Right hindlimb (tissue), 1 donor: ENCODE results near the gene ERF.
A peak's percentile ranks its signal among the peaks of the same experiment; 100 is the strongest.

Experiments used
- DNase-seq: peaks from one replicate; pipeline ENCODE4 v3.0.0-alpha.2; 2018

The ERF gene

DNA sequence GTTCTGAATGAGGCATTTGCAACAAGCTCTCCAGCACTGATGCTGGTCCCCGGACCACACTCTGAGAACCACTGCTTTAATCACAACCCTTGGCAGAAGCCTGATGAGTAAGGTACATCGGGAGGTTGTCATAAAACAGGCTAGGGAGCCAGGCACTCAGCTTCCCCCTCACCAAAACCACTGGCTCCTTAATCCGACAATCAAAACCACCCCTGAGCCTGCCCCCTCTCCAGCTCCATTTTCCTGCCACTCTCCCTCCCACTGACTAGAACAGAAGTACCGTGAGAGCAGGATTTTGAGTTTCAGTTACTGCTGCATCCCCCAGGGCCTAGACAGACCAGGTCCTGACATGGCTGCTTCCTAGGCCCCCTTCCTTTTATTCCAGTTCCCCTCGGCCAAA, 19.7 kb downstream of the ERF start:
- no peak for DNase-seq

DNA sequence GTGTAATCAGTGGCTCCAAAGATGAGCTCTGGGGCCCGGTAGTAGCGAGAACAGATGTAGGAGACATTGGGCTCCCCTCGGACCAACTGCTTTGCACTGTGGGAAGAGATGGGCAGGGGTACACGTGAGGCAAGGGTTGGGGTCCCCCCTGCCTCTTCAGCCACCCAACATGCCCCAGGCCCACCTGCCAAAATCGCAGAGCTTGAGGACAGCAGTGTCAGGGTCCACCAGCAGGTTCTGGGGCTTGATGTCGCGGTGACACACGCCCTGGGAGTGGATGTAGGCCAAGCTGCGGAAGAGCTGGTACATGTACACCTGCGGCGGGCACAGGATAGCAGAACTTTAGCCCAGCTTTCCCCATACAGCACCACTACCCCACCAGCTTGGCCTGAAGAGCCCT, 20.6 kb downstream of the ERF start:
- no peak for DNase-seq

DNA sequence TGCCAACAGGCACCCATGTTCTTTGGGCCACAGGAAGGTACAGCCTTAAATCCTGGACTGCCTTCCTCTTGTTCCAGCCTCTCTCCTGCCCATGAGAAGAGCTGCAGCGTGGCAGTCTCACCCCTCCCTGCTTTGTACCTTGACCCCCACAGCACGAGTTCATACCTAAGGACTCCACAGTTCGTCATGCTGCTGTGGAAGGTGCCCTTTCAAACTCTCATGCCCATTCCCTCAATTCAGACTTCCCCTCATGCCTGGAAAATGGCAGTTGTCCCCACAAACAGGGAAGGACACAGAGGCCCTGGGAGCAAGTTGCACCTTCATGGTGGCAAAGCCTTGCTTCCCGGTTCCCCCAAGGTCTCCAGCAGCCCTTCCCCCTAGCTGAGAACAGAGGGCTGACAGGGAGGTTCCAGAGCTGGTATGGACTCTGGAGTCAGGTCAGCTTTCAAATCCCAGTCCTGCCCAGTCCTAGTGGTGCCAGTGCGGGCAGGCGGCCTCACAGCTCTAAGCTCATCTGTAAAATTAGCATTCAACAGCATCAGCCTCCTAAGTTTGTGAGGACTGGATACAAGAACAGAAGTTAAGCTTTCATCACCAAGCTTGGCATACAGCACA, 21.1 kb downstream of the ERF start:
- no peak for DNase-seq

GRCh38 chr19:42233106-42233505, 21.8 kb downstream of the ERF start:
- DNase-seq = no peak

DNA sequence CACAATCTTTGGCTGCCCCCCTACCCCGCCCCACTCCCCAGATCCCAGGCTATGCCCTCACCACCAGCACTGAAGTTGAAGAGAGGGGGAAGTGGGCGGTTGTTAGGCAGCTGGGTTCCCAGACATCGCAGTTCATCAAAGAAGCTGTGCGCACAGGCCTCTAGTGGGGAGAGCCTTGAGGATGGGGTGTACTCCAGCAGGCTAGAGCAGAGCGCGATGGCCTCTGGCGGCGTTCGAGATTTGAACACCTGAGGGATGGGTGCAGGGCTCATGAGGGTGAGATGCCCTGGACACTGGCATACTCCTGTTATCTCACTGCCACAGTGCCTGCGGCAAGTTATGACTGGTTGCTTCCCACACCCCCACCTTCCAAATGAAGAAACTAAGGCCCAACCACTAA, 22.5 kb downstream of the ERF start:
- DNase-seq = no peak

GRCh38 chr19:42230571-42230970, 24.4 kb downstream of the ERF start:
- no peak for DNase-seq

GRCh38 chr19:42229855-42230351, 25.0 kb downstream of the ERF start:
- no peak for DNase-seq

DNA sequence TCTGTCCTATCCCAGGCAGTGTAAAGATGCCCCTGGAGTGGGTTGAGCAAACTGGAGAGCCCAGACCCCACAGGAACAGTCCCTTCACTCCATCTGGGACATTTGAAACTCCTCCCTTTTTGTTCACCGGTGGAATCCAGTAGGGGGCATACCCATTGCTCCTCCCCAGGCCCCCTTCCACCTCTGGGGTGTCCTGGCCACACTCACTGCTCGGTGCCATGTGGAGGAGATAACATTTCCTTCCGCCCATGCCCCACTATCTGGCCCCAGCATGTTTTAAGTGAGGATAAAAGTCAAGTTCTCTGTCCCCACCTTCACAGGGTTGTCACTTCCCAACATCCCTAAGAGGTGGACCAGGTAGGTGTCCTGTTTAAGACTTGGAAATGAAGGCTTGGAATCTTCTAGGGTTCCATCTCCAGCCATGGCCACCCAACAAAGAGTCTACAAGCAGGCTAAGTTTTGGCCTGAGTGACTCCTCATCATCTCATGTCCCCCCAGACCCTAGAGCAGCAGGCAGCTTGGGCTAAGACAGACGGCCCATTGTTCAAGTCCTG, 25.6 kb downstream of the ERF start:
- DNase-seq = no peak

- no peak for DNase-seq
Measured at GRCh38 chr19:42228641-42229040, 26.3 kb downstream of the ERF start.

DNA sequence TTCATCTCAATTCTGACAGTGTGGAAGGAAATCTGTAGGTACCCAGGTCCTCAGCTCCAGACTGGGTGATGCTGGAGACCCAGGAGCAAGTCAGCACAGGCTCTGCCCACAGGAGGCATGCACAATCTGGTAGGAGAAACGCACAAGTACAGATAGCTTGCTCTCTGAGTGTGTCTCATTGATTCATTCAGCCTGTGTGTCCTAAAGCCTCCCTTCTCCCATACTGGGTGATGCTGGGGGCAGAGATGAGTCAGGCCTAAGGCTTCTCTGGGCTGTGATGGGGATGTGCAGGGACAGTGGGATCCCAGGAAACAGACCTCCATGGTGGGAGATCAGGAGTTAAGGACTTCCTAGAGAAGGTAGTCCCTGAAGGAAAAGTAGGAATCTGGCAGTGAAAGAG, 28.0 kb downstream of the ERF start:
- no peak for DNase-seq

- DNase-seq = no peak
Measured at GRCh38 chr19:42225718-42226292, 29.1 kb downstream of the ERF start.

DNA sequence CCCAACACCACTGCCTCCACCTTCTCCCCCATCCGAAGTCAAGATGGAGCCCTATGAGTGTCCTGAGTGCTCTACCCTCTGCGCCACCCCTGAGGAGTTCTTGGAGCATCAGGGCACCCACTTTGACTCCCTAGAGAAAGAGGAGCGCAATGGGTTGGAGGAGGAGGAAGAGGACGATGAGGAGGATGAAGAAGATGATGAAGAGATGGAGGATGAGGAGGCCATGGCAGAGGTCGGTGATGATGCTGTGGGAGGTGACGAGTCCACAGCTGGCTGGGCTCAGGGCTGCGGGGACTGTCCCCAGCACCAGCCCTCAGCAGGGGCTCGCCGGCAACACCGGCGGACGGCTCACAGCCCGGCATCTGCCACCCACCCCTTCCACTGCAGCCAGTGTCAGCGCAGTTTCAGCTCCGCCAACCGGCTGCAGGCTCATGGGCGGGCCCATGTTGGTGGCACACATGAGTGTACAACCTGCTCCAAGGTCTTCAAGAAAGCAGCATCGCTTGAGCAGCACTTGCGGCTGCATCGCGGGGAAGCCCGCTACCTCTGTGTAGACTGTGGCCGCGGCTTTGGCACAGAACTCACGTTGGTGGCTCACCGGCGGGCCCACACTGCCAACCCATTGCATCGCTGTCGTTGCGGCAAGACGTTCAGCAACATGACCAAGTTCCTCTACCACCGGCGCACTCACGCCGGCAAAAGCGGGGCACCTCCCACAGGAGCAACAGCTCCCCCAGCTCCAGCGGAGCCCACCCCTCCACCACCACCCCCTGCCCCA, 29.8 kb downstream of the ERF start:
- no peak for DNase-seq

DNA sequence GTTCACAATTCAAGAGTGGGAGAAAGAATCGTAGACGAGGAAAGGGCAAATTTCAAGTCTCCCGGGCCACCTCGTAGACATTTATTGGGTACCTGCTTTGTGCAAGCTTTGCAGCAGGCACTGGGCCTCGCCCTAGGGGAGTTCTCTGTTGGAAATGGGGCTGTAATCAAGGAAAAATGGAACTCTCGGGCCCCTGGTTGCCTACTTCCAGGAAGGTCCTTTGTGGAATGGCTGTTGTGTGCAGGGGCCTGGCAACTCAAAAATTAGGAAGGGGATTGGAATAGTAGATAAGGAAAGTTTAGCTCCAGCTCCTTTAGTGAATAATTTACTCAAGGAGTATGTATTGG, 34.2 kb downstream of the ERF start:
- no peak for DNase-seq

DNA sequence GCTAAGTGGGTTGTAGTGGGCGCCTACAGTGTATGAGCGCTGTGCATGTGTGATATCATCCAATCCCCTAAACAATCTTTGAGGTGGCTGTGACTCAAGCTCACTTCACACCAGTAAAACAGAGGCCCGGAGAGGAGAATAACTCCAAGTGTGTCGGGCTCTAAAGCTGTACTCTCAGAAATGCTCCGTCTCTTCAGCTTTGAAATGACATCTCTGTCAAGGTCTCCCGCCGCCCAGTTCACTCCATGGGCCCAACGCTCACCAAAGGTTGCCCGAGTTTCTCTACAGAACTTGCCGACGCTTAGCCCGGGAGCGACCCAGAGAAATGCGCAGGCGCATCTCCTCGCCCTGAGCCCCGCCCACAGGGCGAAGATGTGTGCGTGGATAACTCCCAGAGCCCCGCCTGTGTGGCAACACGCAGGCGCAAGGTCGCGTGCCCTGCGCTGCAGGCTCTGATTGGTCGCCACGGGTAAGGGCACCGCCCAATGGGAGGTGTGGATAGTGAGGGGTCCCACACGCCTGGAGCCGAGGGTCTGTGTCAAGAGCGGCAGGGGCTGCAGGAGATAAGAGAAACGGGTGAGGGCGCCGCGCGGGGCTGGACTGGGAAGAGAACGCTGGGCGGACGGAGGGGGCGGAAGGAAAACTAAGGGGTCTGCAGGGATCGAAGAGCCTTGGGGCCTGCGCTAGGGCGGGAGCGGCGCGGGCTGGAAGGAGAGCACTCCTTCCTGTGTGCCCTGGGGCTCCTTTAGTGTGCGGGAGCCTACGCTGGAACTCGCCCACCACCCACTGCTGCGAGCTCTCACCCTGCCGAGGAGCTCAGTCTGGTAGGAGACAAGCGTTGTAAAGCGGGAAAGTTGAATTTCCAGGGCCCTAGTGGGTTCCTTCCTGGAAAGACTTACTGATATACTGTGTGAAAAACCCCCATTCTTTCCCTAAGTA, 34.8 kb downstream of the ERF start, which contains the start of gene ZNF526:
Gene ZNF526, plus strand, starts transcription at position 501 of the 939 bp plus-strand sequence. CDS start 4,092 bp downstream, outside the sequence.
- peak; percentile 98 for DNase-seq

- DNase-seq = peak; percentile 96
Measured at GRCh38 chr19:42217520-42218437, 37.1 kb downstream of the ERF start, which contains the start of gene DEDD2. Gene DEDD2 (minus strand): TSS chr19:42217677. CDS start chr19:42217007, 670 bp downstream.

DNA sequence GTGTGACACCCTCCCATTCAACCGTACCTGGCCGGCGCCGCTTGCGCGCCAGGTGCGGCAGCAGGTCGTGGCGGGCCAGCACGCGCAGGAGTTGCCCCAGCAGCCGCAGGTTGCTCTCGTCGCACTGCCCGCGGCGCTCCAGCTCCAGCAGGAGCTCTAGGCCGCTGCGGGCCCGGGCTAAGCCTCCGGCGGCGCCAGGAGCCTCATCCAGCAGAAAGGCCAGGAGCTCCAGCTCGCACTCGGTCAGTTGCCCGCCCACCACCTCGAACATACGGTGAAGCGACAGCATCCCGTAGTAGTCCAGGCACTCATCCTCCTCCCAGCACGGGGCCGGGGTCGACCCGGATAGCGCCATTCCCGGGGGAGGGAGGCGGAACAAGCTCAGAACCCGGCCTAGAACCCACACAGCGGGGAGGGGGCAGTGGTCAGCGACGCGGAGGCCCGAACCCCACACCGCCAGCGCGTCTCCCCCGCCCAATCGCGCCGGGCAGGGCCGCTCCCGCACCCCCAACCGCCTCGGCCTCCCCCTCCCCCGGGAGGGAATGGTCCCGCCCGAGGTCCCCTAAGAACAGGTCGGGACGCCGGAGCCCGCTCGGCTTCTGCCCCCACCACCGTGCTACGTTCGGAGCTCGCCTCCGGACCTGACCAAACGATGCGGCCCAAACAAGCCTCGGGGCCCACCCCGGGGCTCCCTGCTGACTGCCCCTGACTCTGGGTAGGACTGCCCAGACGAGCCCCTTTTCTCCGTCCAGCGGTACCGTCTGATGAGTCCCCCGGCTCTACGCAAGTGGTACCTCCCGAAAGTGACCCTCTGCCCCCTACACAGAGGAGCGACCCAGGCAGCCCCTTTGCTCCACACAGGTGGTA, 38.0 kb downstream of the ERF start:
- DNase-seq = peak; percentile 59

DNA sequence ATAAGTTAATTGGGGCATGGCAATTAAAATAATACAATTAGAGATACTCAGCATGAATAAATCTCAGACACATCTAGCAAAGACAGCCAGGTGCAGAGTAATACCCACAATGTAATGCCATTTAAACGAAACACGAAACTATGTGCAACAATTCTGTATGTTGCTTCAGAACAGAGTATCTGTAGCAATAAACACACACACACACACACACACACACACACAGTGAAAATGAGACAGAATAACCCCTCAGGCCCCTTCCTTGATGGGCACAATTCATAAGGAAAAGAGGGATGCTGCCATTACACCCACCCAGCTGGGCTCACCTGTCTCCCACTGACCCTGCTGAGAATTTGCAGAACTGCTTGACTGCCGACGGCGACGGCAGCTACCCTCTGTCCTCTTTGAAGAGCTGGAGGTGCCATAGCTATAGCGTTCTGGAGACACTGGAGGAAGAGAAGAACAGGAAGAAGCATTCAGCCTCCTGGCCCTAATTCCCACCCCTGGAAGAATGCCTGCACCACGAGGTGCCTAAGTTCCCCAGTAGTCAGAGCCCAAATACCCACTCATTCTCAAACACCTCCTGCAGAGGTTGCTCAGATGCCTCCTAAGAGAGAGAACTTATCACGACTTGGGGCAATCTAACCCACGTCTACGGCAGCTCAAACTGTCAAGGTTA, 40.0 kb downstream of the ERF start:
- DNase-seq = no peak

- DNase-seq = no peak
Measured at GRCh38 chr19:42212886-42213285, 42.0 kb downstream of the ERF start.

DNA sequence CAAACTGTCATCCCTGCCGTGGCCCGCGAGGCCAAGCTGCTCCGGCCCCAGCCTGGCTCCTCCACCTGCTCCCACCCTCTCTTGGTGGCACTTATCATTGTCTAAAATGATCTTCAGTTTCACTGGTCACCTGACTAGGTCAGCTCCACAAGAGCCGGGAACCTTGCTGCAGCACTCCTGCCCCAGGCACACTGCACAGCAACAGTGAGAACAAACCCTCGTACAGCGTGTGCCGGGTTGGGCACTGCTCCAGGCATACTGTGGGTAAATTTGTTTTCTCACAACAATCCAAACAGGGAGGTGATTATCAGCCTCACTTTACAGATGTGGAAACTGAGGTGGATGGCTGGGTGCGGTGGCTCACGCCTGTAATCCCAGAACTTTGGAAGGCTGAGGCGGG, 46.3 kb downstream of the ERF start:
- DNase-seq = no peak

DNA sequence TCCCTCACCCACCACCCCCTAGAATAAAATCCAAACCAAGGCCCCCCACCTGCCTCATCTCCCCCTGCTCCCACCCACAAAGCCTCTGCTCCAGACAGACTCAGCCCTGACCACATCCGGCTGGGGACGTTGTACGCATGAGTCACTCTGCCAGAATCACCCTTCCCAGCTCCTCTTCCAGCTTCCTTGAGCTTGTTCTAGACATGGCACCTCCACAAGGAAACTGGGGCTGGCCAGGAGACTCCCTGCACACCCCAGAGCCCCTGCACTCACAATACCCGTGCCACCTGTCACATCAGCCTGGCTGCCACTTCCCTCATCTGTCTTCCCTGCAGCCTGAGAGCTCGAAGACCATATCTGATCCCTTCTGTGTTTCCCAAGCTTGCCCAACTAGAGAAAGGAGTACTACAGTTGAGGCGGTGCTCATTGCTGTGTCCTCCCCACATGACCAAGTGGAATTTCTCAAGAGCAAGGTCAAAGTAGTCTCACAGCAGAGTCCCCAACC, 47.1 kb downstream of the ERF start:
- no peak for DNase-seq
